DOHH2 (cell line): ENCODE results near the gene TRPC4AP.

Experiments used
- CTCF ChIP-seq: fragments of 200-600 bp; sonication (generic); IDR thresholded peaks from one replicate; pipeline ENCODE4 v1.5.1; 2014; ENCODE audit warnings: antibody characterized with exemption, mild to moderate bottlenecking, low read depth, low read length; ENCODE audit not compliant: poor library complexity, severe bottlenecking
- EZH2phosphoT487 ChIP-seq: fragments of 200-600 bp; sonication (generic); IDR thresholded peaks from 2 replicates; pipeline ENCODE4 v1.6.1; 2017; ENCODE audit warnings: borderline replicate concordance, mild to moderate bottlenecking, antibody characterized with exemption, low read length, moderate library complexity, mixed read lengths

GRCh38 chr20:35117196-35117595, 24.6 kb upstream of the TRPC4AP start:
- no peak for TF ChIP-seq CTCF
- no peak for TF ChIP-seq EZH2phosphoT487
